HCT116 (cell line): Measurements from ENCODE around the gene ARHGEF6. TPM values are rescaled to one million over a fixed set of nuclear protein-coding genes. Genes with fewer than 3 reads are reported as not detected.

Experiments used
- ATAC-seq: fragments of 200-7000 bp; cut with Tn5 transposase; 2 replicates; pipeline ENCODE4 v1.9.1; 2020; ENCODE audit warnings: mild to moderate bottlenecking, moderate library complexity
- BruUV-seq: library from RNA; stranded (reverse); fragments of 400-500 nt; replicated peaks from 2 replicates; lab custom pipeline; 2021; lab: Mats Ljungman, UMichigan
- CTCF ChIA-PET: fragments of 300-600 bp; sonication (Branson Sonifier 250); formaldehyde crosslinking; loops from one replicate; lab custom pipeline; 2021; ENCODE audit warnings: antibody characterized with exemption; lab: Charles Lee
- POLR2A ChIA-PET: fragments of 300-600, 350-600 bp; sonication (Branson Sonifier 250); formaldehyde crosslinking; loops from one replicate; lab custom pipeline; 2021; ENCODE audit warnings: antibody characterized with exemption; lab: Charles Lee
- RAD21 ChIA-PET, 2 experiments: fragments of 300-600 bp; sonication (Branson Sonifier 250); formaldehyde crosslinking; loops; one replicate each; lab custom pipeline; 2023; ENCODE audit warnings: low total read pairs in 2 of 2; ENCODE audit not compliant: uncharacterized antibody in 2 of 2, unreplicated experiment in 2 of 2, low non-redundant PET in 1 of 2; lab: Charles Lee
- DNase-seq: peaks from one replicate; pipeline ENCODE4 v3.0.0-alpha.2; 2010; ENCODE audit warnings: low read depth, low spot score
- H2AFZ ChIP-seq: fragments of 200-600 bp; shearing (Covaris generic), sonication (generic); 2 replicates; pipeline ENCODE4 v1.6.1; 2017; ENCODE audit warnings: low read depth, mixed run types, mixed read lengths, antibody characterized with exemption, low read length; ENCODE audit not compliant: poor library complexity, severe bottlenecking
- H3K27ac ChIP-seq: 2 replicates; pipeline ENCODE4 v1.5.1; 2012; ENCODE audit warnings: low read depth, low read length
- H3K27me3 ChIP-seq: fragments of 200-600 bp; sonication (generic); 2 replicates; pipeline ENCODE4 v1.6.1; 2016; ENCODE audit warnings: mixed run types, low read length, mixed read lengths; ENCODE audit not compliant: insufficient read depth
- H3K36me3 ChIP-seq, 2 experiments: fragments of 200-500 bp in 1 of 2; fragments of 200-600 bp in 1 of 2; sonication (Bioruptor generic) in 1 of 2; sonication (generic) in 1 of 2; 2 replicates each; pipeline versions ENCODE4 v1.5.1 to v1.6.1; 2014 to 2016; ENCODE audit warnings: low read length in 2 of 2, inconsistent platforms in 1 of 2, mixed read lengths in 1 of 2, mixed run types in 1 of 2; ENCODE audit not compliant: insufficient read depth in 2 of 2, control insufficient read depth in 1 of 2
- H3K4me1 ChIP-seq, 2 experiments: fragments of 200-600 bp in 1 of 2; sonication (generic) in 1 of 2; 2 replicates each; pipeline versions ENCODE4 v1.5.1 to v1.6.1; 2012 to 2017; ENCODE audit warnings: low read length in 2 of 2, inconsistent platforms in 1 of 2, mild to moderate bottlenecking in 1 of 2, mixed read lengths in 1 of 2, mixed run types in 1 of 2, moderate library complexity in 1 of 2; ENCODE audit not compliant: insufficient read depth in 2 of 2, control insufficient read depth in 1 of 2
- H3K4me2 ChIP-seq: fragments of 200-600 bp; sonication (generic); 2 replicates; pipeline ENCODE4 v1.6.1; 2017; ENCODE audit warnings: mixed run types, low read length, mixed read lengths
- H3K4me3 ChIP-seq, 2 experiments: fragments of 200-600 bp in 1 of 2; sonication (generic) in 1 of 2; replicated peaks in 1 of 2; 2 replicates each; pipeline ENCODE4 v1.5.1; 2011 to 2016; ENCODE audit warnings: low read length in 2 of 2, control low read depth in 1 of 2, low read depth in 1 of 2, mild to moderate bottlenecking in 1 of 2, mixed read lengths in 1 of 2, mixed run types in 1 of 2
- H3K79me2 ChIP-seq: fragments of 200-600 bp; sonication (generic); 2 replicates; pipeline ENCODE4 v1.6.1; 2017; ENCODE audit warnings: mild to moderate bottlenecking, mixed run types, low read length, moderate library complexity, mixed read lengths; ENCODE audit not compliant: insufficient read depth
- H3K9ac ChIP-seq: fragments of 200-600 bp; sonication (generic); 2 replicates; pipeline ENCODE4 v1.6.1; 2016; ENCODE audit warnings: low read length, mixed read lengths
- H3K9me2 ChIP-seq: fragments of 200-600 bp; sonication (generic), shearing (Covaris generic); 2 replicates; pipeline ENCODE4 v1.6.1; 2017; ENCODE audit warnings: mixed run types, mild to moderate bottlenecking, moderate library complexity; ENCODE audit not compliant: insufficient read depth
- H3K9me3 ChIP-seq, 2 experiments: fragments of 200-500 bp in 1 of 2; fragments of 200-600 bp in 1 of 2; sonication (Bioruptor generic) in 1 of 2; sonication (generic) in 1 of 2; 2 replicates each; pipeline ENCODE4 v1.6.1; 2014 to 2017; ENCODE audit warnings: low read length in 2 of 2, mixed read lengths in 2 of 2, inconsistent platforms in 1 of 2, low read depth in 1 of 2, mild to moderate bottlenecking in 1 of 2, mixed run types in 1 of 2, moderate library complexity in 1 of 2; ENCODE audit not compliant: control insufficient read depth in 1 of 2, insufficient read depth in 1 of 2
- H4K20me1 ChIP-seq: fragments of 200-600 bp; sonication (generic), shearing (Covaris generic); 2 replicates; pipeline ENCODE4 v1.6.1; 2017; ENCODE audit warnings: mixed run types, mild to moderate bottlenecking, moderate library complexity; ENCODE audit not compliant: insufficient read depth
- ATF3 ChIP-seq: IDR thresholded peaks from 2 replicates; pipeline ENCODE4 v1.6.1; 2012
- CBX3 ChIP-seq: IDR thresholded peaks from 2 replicates; pipeline ENCODE4 v1.6.1; 2012; ENCODE audit warnings: low read depth
- EGR1 ChIP-seq: IDR thresholded peaks from 2 replicates; pipeline ENCODE4 v1.6.1; 2012; ENCODE audit warnings: low read depth
- ELF1 ChIP-seq: IDR thresholded peaks from 2 replicates; pipeline ENCODE4 v1.6.1; 2012; ENCODE audit warnings: low read depth, borderline replicate concordance
- EZH2phosphoT487 ChIP-seq: fragments of 200-600 bp; IDR thresholded peaks from 2 replicates; pipeline ENCODE4 v1.6.1; 2018; ENCODE audit warnings: antibody characterized with exemption, borderline replicate concordance
- JUND ChIP-seq: IDR thresholded peaks from 2 replicates; pipeline ENCODE4 v1.6.1; 2012
- MAX ChIP-seq: IDR thresholded peaks from 2 replicates; pipeline ENCODE4 v1.6.1; 2012
- POLR2A ChIP-seq: IDR thresholded peaks from 2 replicates; pipeline ENCODE4 v1.7.0; 2011; ENCODE audit warnings: borderline replicate concordance; ENCODE audit not compliant: insufficient read depth, insufficient read length; ENCODE audit errors: extremely low read depth
- POLR2AphosphoS5 ChIP-seq: IDR thresholded peaks from 2 replicates; pipeline ENCODE4 v1.6.1; 2011; ENCODE audit warnings: mild to moderate bottlenecking, low read depth, low read length, moderate library complexity
- RAD21 ChIP-seq: IDR thresholded peaks from 2 replicates; pipeline ENCODE4 v1.6.1; 2012; ENCODE audit warnings: low read depth, mild to moderate bottlenecking
- REST ChIP-seq: IDR thresholded peaks from 2 replicates; pipeline ENCODE4 v1.6.1; 2012; ENCODE audit warnings: low read depth
- SP1 ChIP-seq: IDR thresholded peaks from 2 replicates; pipeline ENCODE4 v1.6.1; 2012; ENCODE audit warnings: low read depth
- SRF ChIP-seq: IDR thresholded peaks from 2 replicates; pipeline ENCODE4 v1.6.1; 2012; ENCODE audit warnings: low read depth
- YY1 ChIP-seq: IDR thresholded peaks from 2 replicates; pipeline ENCODE4 v1.6.1; 2011; ENCODE audit warnings: low read length, low read depth, moderate library complexity, mild to moderate bottlenecking; ENCODE audit not compliant: insufficient replicate concordance; ENCODE audit errors: extremely low read depth
- ZFX ChIP-seq: fragments of 450-650 bp; IDR thresholded peaks from 2 replicates; pipeline ENCODE4 v1.6.1; 2017
- intact Hi-C: fragments of 100-400 bp; cut with micrococcal nuclease; formaldehyde crosslinking; loops from 2 replicates; pipeline ENCODE4 v1.10.0; 2022
- total RNA-seq: library from RNA; stranded (reverse); gene quantifications from one replicate; pipeline ENCODE4 v1.2.1, GENCODE V29; 2021; ENCODE audit not compliant: unreplicated experiment

The ARHGEF6 gene
- total RNA-seq, 1 experiment from 2014 or later: 1.9 TPM

GRCh38 chrX:136825771-136826170, 45.0 kb upstream of the ARHGEF6 start:
- Histone ChIP-seq H3K9me3 (no peaks in the 10 kb centered on the region), H3K36me3 (no peaks in the 10 kb centered on the region), H3K79me2 (no peaks in the 10 kb centered on the region), H2AFZ (no peak overlapping the region), H3K27me3 (no peaks in the 10 kb centered on the region)
- intact Hi-C loops: no loop called here
- ATAC-seq (no peak), DNase-seq (no peak)
- POLR2A ChIA-PET: no interaction called here
- TF ChIP-seq ZFX (no peak), ELF1 (no peak), JUND (no peak), EZH2phosphoT487 (no peak), ATF3 (no peak), POLR2AphosphoS5 (no peak), EGR1 (no peak), REST (no peak), MAX (no peak), RAD21 (no peak), SRF (no peak), CBX3 (no peak), SP1 (no peak), YY1 (no peak), POLR2A (no peak)
- TF ChIP-seq, all 23 proteins: peak for 0
- ChIA-PET RAD21 (no interaction called here), CTCF (no interaction called here)
- Histone ChIP-seq H4K20me1 (no peaks in the 10 kb centered on the region), H3K4me3 (no peak overlapping the region), H3K4me1 (0 out of 4 replicates have a peak, but pooled peaks cover 0 to 3% of the 10 kb centered on the region in 2 experiments), H3K9me2 (no peaks in the 10 kb centered on the region), H3K9ac (no peak overlapping the region), H3K4me2 (no peak overlapping the region), H3K27ac (no peak overlapping the region)
- no TSS peak for BruUV-seq
